ENCODE data around the gene MYCBP2.

DNA sequence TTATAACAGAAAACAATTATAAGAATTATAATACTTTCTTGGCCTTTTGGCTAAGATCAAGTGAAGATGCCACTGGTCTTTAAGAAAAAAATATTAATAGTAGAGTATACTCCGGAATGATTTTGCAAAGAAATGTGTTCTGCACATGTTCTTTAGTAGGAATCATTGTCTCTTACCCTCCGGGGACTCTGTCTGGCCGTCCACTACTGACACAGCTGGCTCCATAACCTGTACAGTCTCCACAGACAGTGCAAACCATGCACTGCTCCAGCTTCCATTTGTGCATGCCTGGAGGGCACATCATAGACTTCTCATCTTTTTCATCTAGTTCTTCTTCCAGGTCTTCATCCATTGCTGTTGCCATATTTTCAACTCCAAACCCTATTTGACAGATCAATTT, 75.9 kb downstream of the MYCBP2 start:
- TF ChIP-seq, protein P1, sequence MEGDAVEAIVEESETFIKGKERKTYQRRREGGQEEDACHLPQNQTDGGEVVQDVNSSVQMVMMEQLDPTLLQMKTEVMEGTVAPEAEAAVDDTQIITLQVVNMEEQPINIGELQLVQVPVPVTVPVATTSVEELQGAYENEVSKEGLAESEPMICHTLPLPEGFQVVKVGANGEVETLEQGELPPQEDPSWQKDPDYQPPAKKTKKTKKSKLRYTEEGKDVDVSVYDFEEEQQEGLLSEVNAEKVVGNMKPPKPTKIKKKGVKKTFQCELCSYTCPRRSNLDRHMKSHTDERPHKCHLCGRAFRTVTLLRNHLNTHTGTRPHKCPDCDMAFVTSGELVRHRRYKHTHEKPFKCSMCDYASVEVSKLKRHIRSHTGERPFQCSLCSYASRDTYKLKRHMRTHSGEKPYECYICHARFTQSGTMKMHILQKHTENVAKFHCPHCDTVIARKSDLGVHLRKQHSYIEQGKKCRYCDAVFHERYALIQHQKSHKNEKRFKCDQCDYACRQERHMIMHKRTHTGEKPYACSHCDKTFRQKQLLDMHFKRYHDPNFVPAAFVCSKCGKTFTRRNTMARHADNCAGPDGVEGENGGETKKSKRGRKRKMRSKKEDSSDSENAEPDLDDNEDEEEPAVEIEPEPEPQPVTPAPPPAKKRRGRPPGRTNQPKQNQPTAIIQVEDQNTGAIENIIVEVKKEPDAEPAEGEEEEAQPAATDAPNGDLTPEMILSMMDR (IDR thresholded peaks at IDR 0.05; ENCODE audit: poor library complexity), result no peak
- TF ChIP-seq EZH2phosphoT487 (IDR thresholded peaks at IDR 0.05; ENCODE audit: low read depth, severe bottlenecking, unreplicated experiment), result no peak

Data from hepatocyte (in vitro differentiated cells).